Measurements from ENCODE around the gene ATP5MC3.
"Not testable (repeated sequence)": the region's sequence is repeated elsewhere in the genome, so short reads cannot be mapped to it uniquely, and the experiment has no call there.

The ATP5MC3 gene

GRCh38 chr2:175181104-175181876 is at the start of gene ATP5MC3:
TSS of gene ATP5MC3 (minus strand) at chr2:175181710. CDS start at chr2:175181393, 317 bp downstream.
- peak; percentile 75 for DNase-seq

GRCh38 chr2:175228601-175229000 is 47.1 kb upstream of the ATP5MC3 start:
- DNase-seq: not testable (repeated sequence)

- no peak for DNase-seq
Observed at GRCh38 chr2:175228179-175228578, 46.7 kb upstream of the ATP5MC3 start.

GRCh38 chr2:175227393-175227792 is 45.9 kb upstream of the ATP5MC3 start:
- DNase-seq: no peak

DNA sequence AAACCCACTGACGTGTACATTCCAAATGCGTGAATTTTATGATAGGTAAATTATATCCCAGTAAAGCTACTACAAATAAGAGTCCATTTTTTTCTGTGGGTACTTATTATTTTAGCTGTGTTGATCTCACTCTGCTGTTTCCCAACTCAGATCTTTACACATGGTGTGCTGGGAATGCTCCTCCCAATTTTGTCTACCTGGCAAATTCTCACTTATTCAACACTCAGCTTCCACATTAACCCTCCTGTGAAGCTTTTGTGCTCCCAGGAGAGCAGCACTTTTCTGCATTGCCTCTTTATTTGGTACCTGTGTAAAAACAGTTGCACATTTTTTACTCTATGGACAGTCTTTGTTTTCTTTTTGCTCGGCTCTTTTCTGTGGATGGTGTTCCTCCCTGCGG is 38.6 kb upstream of the ATP5MC3 start:
- no peak for DNase-seq

DNA sequence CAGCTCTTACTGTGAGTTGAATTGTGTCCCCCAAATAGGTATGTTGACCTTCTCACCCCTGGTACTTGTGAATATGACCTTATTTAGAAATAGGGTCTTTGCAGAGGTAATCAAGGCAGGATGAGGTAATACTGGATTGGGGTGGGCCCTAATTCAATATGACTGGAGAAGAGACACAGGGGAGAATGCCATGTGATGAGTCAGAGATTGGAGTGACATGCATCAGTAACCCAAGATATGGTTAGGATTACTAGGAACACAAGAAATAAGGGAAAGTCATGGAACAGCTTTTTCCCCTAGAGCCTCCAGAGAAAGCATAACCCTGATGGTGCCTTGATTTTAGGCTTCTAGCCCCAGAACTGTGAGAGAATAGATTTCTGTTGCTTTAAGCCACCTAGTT is 37.0 kb upstream of the ATP5MC3 start:
- no peak for DNase-seq

DNA sequence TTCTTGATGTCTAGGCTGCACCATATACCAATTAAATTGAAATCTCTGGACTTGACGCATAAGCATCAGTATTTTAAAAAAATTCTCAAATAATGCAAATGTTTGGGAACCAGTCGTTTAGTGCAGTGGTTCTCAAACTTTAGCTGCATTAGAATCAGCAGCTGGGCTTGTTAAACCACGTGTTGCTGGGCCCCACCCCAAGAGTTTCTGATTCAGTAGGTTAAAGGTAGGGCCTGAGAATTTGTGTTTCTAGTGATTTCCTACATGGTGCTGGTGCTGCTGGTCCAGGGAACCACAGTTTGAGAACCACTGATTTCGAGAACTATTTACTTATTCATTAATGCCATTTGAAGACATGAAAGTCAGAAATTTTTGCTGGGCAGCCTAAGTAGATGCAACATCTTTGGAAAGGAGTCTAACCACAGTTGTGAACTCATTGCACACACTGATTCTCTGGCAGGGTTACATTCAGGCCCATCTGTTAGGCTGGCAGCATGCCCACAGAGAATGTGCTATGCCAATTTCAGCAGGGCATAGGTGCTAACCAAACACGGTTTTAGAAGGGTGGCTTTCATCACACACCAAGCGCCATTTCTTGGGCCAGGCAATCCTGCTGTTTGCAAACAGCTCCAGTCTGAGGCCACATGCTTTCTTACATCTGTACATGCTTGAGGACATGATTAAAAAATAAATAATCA is 26.4 kb upstream of the ATP5MC3 start:
- DNase-seq: peak; percentile 91

DNA sequence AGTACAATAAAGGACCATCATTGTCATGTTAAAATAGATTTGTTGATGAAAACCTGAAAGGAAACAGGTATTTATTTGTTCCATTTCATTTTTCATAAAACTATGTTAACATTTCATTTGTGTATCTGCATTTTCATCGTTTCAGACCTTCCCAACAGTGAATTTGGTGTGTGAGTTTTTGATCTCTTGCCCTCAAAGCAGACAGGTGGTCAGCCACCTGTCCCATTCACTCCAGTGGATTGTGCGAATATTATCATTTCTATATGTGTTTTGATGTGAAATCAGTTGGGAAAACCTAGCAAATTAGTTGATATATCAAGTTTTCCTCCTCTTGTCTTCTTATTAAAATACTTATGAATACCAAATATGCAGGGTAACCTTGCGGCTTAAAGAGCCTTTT is 25.4 kb upstream of the ATP5MC3 start:
- DNase-seq: no peak

DNA sequence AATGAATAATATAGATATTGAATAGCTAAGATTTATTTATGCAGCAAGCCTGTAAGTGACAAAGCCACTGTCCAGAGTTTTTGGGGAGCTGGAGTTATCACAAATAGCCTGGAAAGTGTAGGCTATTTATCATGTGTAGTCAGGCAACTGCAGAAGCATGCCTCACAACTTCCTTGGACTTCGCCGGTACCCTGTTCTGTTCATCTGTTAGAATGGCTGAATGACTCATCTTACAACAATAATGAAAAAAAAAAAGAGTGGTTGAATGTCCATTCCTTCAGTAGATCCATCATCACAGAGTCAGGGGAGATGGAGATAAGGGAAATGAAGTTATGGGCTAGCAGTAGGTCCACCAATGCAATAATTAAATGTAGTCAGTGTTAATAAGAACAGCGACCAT is 24.0 kb upstream of the ATP5MC3 start:
- no peak for DNase-seq

- peak; percentile 43 for DNase-seq
Observed at GRCh38 chr2:175203621-175204496, 22.3 kb upstream of the ATP5MC3 start.

DNA sequence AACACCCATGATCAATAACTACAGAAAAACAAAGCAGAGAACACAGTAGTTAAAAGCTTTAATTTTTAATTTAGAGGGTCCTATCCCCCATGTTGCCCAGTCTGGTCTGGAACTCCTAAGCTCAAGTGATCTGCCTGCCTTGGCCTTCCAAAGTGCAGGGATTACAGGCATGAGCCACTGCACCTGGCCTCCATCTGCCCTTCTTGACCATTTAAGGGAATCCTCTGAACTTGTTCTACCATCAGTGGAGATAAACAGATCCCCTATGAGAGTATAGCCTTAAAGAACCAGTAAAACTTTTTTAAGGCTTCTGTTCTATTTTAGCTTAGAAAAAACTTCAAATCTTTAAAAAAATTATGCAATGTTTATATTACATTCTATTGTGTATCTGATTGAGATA is 13.5 kb upstream of the ATP5MC3 start:
- no peak for DNase-seq

DNA sequence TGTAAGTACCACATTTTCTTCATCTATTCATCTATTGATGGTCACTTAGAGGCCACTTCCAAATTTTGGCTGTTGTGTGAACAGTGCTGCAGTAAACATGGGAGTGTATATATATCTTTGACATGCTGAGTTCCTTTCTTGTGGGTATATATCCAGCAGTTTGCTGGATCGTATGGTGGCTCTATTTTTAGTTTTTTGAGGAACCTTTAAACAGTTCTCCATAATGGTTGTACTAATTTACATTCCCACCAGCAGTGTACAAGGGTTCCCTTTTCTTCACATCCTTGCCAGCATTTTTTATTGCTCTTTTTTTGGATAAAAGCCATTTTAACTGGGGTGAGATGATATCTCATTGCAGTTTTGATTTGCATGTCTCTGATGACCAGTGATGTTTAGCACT is 7.3 kb upstream of the ATP5MC3 start:
- no peak for DNase-seq

DNA sequence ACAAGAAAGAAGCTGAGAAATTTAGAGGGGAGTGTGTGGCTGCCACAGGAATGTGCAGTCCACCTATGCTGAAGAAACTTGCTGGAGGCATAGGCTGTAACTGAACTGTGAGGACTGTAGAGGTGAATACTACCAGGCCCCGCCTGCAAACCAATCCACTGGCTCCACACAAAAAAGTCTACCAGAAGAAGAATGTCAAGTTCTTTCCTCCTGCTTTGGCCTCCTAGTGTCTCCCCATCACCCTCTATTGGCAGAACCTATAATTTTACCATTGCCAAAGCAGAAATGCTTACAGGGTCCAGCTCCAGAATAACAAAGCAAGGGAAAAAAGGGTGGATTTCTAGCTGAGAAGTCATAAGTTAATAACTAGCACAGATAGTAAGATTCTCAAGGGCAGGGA is 5.9 kb upstream of the ATP5MC3 start:
- DNase-seq: no peak

DNA sequence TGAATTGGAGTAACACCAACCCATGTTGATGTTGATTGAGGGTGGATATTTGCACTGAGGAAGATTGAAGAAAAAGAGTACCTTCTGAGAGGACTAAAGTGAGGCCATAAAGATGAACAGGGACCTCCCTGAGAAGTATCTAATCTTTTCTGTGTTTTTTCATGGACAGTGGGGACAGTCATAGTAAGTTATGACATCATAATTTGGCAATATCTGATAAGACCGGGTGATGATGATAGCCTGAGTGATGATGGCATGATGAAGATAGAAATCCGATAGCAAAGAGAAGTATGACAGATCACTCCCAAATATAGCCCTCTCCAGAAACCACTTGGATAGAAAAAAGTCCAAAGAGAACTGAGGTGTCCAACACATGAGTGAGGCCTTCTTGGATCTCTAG is 2.2 kb upstream of the ATP5MC3 start:
- DNase-seq: no peak

GRCh38 chr2:175181877-175182308 is 383 bp upstream of the ATP5MC3 start:
- DNase-seq: no peak

DNA sequence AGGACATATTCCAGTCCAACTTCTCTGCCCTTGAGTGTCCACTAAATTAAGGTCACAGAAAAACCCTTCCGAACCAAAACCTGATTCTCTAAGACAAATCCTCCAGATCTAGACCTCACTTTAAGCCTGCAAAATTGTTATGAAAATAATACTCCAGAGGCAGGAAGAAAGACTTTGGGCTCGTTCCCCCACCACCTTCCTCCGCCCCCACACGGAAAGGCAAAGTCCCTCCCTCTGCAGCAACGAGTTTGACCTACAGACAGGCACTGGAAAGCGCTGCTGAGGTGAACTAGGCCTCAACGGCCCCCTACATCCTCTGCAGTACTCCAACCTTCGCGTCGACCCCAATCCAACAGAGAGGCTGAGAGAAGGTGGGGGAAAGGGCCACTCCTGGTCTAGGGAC is 808 bp downstream of the ATP5MC3 start:
- DNase-seq: no peak

- no peak for DNase-seq
Observed at GRCh38 chr2:175176624-175177023, 4.9 kb downstream of the ATP5MC3 start.

GRCh38 chr2:175175896-175176295 is 5.6 kb downstream of the ATP5MC3 start:
- DNase-seq: no peak

GRCh38 chr2:175175320-175175719 is 6.2 kb downstream of the ATP5MC3 start:
- no peak for DNase-seq

GRCh38 chr2:175170659-175171304 is 10.7 kb downstream of the ATP5MC3 start:
- DNase-seq: no peak

DNA sequence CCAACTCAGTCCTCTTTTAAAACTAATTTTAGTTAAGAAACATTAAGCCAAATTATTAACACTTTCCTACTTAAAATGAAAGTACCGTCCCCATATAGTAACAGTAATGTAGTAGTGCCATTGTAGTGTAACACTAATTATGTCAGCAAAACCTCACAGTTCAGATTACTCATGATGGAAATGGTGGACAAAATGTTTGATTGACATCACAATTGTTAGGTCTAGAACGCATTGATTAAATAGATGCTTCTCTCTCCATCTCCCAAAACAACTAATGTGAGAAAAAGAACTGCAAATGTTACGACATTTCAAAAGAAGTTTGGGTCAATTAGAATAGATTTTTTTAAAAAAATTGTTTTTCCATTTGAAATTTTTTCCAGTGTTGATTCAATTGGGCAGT is 12.3 kb downstream of the ATP5MC3 start:
- no peak for DNase-seq

DNA sequence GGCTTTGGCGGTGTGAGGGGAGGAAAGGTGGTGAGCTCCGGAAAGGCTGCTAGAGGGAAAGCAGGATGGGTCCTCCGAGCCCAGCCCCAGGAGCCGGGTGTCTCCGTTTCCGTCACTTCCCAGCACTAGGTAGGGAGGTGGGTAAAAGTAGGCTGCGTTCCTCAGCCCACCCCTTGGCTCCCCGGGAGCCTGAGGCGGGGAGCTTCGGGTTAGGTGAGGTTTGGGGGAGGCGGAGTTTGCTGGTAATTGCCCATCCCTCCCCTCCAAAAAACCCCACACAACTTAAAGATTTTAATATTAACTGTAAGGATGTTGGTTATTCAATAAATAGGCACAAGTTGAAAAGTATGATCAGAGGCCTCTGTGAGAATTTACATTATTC is 13.0 kb downstream of the ATP5MC3 start:
- no peak for DNase-seq

Data from DMS 273 treated with DMSO at 0.1 percent for 48 hours (cell line).